Adrenal gland (tissue), 12 donors: ENCODE measurements around the gene GPC3. TPM values are rescaled to one million over a fixed set of nuclear protein-coding genes. Genes with fewer than 3 reads are reported as not detected.

Experiments
- DNase-seq, 7 donors: peaks; one replicate each; pipeline ENCODE4 v3.0.0-alpha.2; 2019 to 2020
- H3K27ac ChIP-seq, 5 donors: fragments of 200-600 bp; sonication (generic) in 4 of 5; 1 replicate in 3 of 5; 2 replicates in 2 of 5; pipeline versions ENCODE4 v1.5.1 to v1.8.0; 2016 to 2020; ENCODE audit warnings: mild to moderate bottlenecking in 1 of 5
- H3K27me3 ChIP-seq: fragments of 200-600 bp; 2 replicates; pipeline ENCODE4 v1.8.0; 2021
- H3K36me3 ChIP-seq, 2 donors: fragments of 200-600 bp; replicated peaks in 1 of 2; 1 replicate in 1 of 2; 2 replicates in 1 of 2; pipeline versions ENCODE4 v1.5.1 to v1.8.0; 2018 to 2022
- H3K4me1 ChIP-seq, 2 donors: fragments of 200-600 bp; replicated peaks in 1 of 2; 1 replicate in 1 of 2; 2 replicates in 1 of 2; pipeline versions ENCODE4 v1.5.1 to v1.8.0; 2018 to 2021
- H3K4me3 ChIP-seq, 4 donors: fragments of 200-600 bp; sonication (generic) in 3 of 4; one replicate each; pipeline ENCODE4 v1.5.1; 2016 to 2018
- H3K9me3 ChIP-seq, 3 donors: fragments of 200-600 bp; sonication (generic) in 1 of 3; replicated peaks in 1 of 3; 1 replicate in 2 of 3; 2 replicates in 1 of 3; pipeline versions ENCODE4 v1.5.1 to v1.8.0; 2016 to 2021
- CTCF ChIP-seq, 6 experiments: fragments of 450-650 bp in 4 of 6; fragments of 200-600 bp in 2 of 6; sonication (generic) in 1 of 6; IDR thresholded peaks; 1 replicate in 5 of 6; 2 replicates in 1 of 6; pipeline versions ENCODE4 v1.5.1 to v1.8.0; 2016 to 2021; ENCODE audit warnings: antibody characterized with exemption in 6 of 6, mild to moderate bottlenecking in 2 of 6, moderate library complexity in 1 of 6
- POLR2A ChIP-seq, 2 donors: fragments of 450-650 bp; IDR thresholded peaks; one replicate each; pipeline ENCODE4 v1.6.1; 2017; ENCODE audit warnings: antibody characterized with exemption in 2 of 2, mild to moderate bottlenecking in 2 of 2, moderate library complexity in 1 of 2
- WGBS, 4 donors: extraction: QIAGEN DNeasy Blood & Tissue Kit in 2 of 4; methylation state at CpG; one replicate each; pipeline versions ENCODE4 v1.1.5 to v1.1.7; 2013 to 2017; 5-methylcytosine and 5-hydroxymethylcytosine counted together
- intact Hi-C, 2 donors: fragments of 100-400 bp; cut with DNase I; formaldehyde crosslinking; loops; one replicate each; pipeline versions ENCODE4 v1.14.1 to v1.15.0; 2022 to 2023
- polyA plus RNA-seq, 3 donors: library from polyadenylated mRNA; stranded (reverse); fragments of 200-250 nt in 2 of 3; fragments of 350-450 nt in 1 of 3; fragmentation: Illumina TruSeq in 1 of 3; extraction: RNeasy Lipid Tissue Mini Kit (QIAGEN cat#74804) in 1 of 3; gene quantifications; one replicate each; pipeline ENCODE4 v1.2.3, GENCODE V29; 2013 to 2014
- total RNA-seq, 9 donors: library from RNA; depleted of rRNA in 4 of 9; stranded (reverse); fragments of >200 nt in 4 of 9; fragments of 120-200 nt in 1 of 9; fragmentation: NEBNext Ultra II Directional in 1 of 9; extraction: Animal tissue kit (Norgen Biotek cat#: 25700) in 1 of 9; gene quantifications; one replicate each; pipeline versions ENCODE4 v1.1.0 to v1.2.4, GENCODE V29; 2013 to 2023
- donor health status: healthy with polysubstance abuse.
- donor health status: Bipolar disorder and iron deficiency.
- donor health status: DM: yes; HTN: yes; CAD: no.
- donor health status: DM: no; HTN: no; CAD: no.
- donor health status: DM: no; HTN: no; CAD: no.
- donor health status: DM: yes; HTN: yes; CAD: no.

Gene GPC3
- total and polyA plus RNA-seq, 12 donors: 3.5 to 56.7 (median 20.9) TPM

- WGBS, 4 donors: 64 to 77% (median 67%) methylated on average over 4 of the region's 4 CpGs
- intact Hi-C loops: no loop called here
- H3K36me3 ChIP-seq: no peaks in the 10 kb centered on the region
Observed at GRCh38 chrX:133601116-133601515, 384.3 kb downstream of the GPC3 start.

GRCh38 chrX:133600536-133600935 is 384.9 kb downstream of the GPC3 start:
- Histone ChIP-seq H3K4me3 (no peak overlapping the region), H3K27me3 (peaks cover 6% of the 10 kb centered on the region), H3K27ac (no peak overlapping the region), H3K9me3 (no peaks in the 10 kb centered on the region), H3K36me3 (no peaks in the 10 kb centered on the region), H3K4me1 (no peaks in the 10 kb centered on the region)
- 50 to 90% (median 74%) methylated on average over 1 of the region's 1 CpG for WGBS, 4 donors
- DNase-seq: no peak
- intact Hi-C loops: no loop called here
- TF ChIP-seq CTCF (IDR thresholded peaks at IDR 0.05) (no peak), POLR2A (IDR thresholded peaks at IDR 0.05) (no peak)

More at GRCh38 chrX:133601116-133601515, 384.3 kb downstream of the GPC3 start:
- Histone ChIP-seq H3K9me3 (no peaks in the 10 kb centered on the region), H3K4me1 (no peaks in the 10 kb centered on the region), H3K27me3 (peaks cover 6% of the 10 kb centered on the region), H3K4me3 (no peak overlapping the region), H3K27ac (no peak overlapping the region)
- DNase-seq: no peak
- TF ChIP-seq CTCF (IDR thresholded peaks at IDR 0.05) (no peak), POLR2A (IDR thresholded peaks at IDR 0.05) (no peak)

- intact Hi-C loops: no loop called here
- H3K36me3 ChIP-seq: no peaks in the 10 kb centered on the region
- no peaks in the 10 kb centered on the region for H3K9me3 ChIP-seq
- WGBS, 4 donors: 46 to 64% (median 56%) methylated on average over 2 of the region's 2 CpGs
- peaks cover 6% of the 10 kb centered on the region for H3K27me3 ChIP-seq
- no peak for TF ChIP-seq CTCF (IDR thresholded peaks at IDR 0.05)
- no peak for TF ChIP-seq POLR2A (IDR thresholded peaks at IDR 0.05)
- H3K27ac ChIP-seq: no peak overlapping the region
- no peaks in the 10 kb centered on the region for H3K4me1 ChIP-seq
- no peak for DNase-seq
- no peak overlapping the region for H3K4me3 ChIP-seq
Observed at GRCh38 chrX:133598601-133599335, 386.6 kb downstream of the GPC3 start.

GRCh38 chrX:133594156-133594555 is 391.2 kb downstream of the GPC3 start:
- H3K36me3 ChIP-seq: no peaks in the 10 kb centered on the region
- no peaks in the 10 kb centered on the region for H3K9me3 ChIP-seq
- peaks cover 8% of the 10 kb centered on the region for H3K27me3 ChIP-seq
- DNase-seq: no peak
- TF ChIP-seq POLR2A (IDR thresholded peaks at IDR 0.05) (no peak), CTCF (IDR thresholded peaks at IDR 0.05) (no peak)
- no peak overlapping the region for H3K27ac ChIP-seq
- H3K4me1 ChIP-seq: no peaks in the 10 kb centered on the region
- whole genome bisulfite sequencing, 4 donors: 72 to 88% (median 80%) methylated on average over 3 of the region's 3 CpGs
- intact Hi-C loops: no loop called here
- no peak overlapping the region for H3K4me3 ChIP-seq
